ENCODE results near the gene NEK6.

NEK6 gene

GRCh38 chr9:124388275-124389048 is 130.7 kb downstream of the NEK6 start:
- TF ChIP-seq, protein P1, sequence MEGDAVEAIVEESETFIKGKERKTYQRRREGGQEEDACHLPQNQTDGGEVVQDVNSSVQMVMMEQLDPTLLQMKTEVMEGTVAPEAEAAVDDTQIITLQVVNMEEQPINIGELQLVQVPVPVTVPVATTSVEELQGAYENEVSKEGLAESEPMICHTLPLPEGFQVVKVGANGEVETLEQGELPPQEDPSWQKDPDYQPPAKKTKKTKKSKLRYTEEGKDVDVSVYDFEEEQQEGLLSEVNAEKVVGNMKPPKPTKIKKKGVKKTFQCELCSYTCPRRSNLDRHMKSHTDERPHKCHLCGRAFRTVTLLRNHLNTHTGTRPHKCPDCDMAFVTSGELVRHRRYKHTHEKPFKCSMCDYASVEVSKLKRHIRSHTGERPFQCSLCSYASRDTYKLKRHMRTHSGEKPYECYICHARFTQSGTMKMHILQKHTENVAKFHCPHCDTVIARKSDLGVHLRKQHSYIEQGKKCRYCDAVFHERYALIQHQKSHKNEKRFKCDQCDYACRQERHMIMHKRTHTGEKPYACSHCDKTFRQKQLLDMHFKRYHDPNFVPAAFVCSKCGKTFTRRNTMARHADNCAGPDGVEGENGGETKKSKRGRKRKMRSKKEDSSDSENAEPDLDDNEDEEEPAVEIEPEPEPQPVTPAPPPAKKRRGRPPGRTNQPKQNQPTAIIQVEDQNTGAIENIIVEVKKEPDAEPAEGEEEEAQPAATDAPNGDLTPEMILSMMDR (IDR thresholded peaks at IDR 0.05; ENCODE audit: low read length, missing control alignments), result no peak
- no peak overlapping the region for H3K4me3 ChIP-seq (replicated peaks; ENCODE audit: low read depth, low read length)
- no peak for DNase-seq (ENCODE audit: low read depth)

- TF ChIP-seq, protein P1 (IDR thresholded peaks at IDR 0.05; ENCODE audit: low read length, missing control alignments), result no peak
- H3K4me3 ChIP-seq (replicated peaks; ENCODE audit: low read depth, low read length), result no peak overlapping the region
- no peak for DNase-seq (ENCODE audit: low read depth)
These were observed 131.6 kb downstream of the NEK6 start for GRCh38 chr9:124389146-124389939.

DNA sequence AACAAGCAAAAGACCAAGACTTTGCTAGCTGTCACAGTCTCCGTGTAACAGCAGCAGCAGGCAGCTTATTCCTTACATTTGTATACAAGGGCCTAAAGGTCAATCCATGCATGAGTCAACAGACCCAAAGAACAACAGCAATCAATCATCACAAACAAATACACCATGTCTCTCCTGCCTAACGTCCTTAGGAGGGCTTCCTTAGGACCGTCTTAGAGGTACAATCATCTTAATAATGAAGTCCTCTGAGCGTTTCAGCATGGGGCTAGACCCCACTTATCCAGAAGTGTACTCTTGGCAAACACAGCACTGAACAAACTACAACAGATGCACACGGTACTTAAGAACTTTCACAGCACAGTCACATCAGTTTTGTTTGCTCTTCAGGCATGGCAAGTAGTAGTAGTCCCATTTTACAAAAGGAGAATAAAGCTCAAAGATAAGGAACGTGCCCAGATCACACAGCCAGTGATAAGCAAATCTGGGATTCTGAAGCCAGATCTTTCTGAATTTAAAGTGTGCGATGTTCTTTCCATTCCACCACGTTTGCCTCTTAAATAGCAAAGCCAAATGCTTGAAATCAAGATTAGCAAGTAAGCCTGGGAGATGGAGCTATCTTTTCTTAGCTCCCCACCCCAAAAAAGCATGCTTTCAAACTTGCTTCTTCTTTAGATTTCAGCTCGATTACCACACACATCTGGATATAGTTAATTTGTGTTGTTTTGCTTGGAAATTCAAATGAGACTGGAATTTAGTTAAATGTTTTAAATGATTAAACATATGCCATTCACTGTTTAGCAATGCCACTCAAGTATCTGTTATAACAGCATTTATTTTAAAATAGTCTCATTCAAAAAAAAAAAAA is 133.3 kb downstream of the NEK6 start:
- H3K4me3 ChIP-seq (replicated peaks; ENCODE audit: low read depth, low read length), result no peak overlapping the region
- peak; percentile 22 for DNase-seq (ENCODE audit: low read depth)
- TF ChIP-seq, protein P1 (IDR thresholded peaks at IDR 0.05; ENCODE audit: low read length, missing control alignments), result no peak

- no peak overlapping the region for H3K4me3 ChIP-seq (replicated peaks; ENCODE audit: low read depth, low read length)
- peak; percentile 35 for DNase-seq (ENCODE audit: low read depth)
- TF ChIP-seq, protein P1 (IDR thresholded peaks at IDR 0.05; ENCODE audit: low read length, missing control alignments), result no peak
These were observed 134.6 kb downstream of the NEK6 start for GRCh38 chr9:124392254-124392870.

DNA sequence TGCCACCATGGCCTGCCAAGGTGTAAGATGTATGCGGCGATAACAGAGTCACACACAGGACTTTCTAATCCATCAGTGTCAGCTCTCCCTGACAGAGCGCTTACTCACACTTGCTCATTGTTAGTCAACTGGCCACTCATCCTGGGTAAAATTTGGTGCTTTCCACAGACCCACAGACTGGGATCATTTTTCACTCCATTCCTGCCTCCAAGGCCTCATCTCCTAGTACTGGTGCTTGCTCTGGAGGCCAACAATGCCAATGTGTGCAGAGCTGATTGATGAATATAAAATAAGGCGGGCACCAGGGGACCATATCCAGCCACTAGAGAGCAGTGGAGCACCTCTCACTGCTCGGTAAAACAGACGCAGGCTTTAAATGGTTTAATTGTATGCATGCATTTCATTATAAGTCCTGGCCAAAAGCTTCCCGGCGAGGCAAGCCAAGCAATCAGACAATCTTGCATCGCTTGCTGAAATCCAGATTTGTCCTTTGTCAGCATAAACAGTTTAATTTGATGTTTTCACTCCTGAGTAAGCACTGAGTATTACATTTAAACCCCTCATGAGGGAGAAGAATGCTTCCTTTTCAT is 135.2 kb downstream of the NEK6 start:
- no peak overlapping the region for H3K4me3 ChIP-seq (replicated peaks; ENCODE audit: low read depth, low read length)
- TF ChIP-seq, protein P1 (IDR thresholded peaks at IDR 0.05; ENCODE audit: low read length, missing control alignments), result peak; percentile 67
- peak; percentile 69 for DNase-seq (ENCODE audit: low read depth)

GRCh38 chr9:124394167-124394566 is 136.4 kb downstream of the NEK6 start:
- DNase-seq (ENCODE audit: low read depth), result no peak
- TF ChIP-seq, protein P1 (IDR thresholded peaks at IDR 0.05; ENCODE audit: low read length, missing control alignments), result no peak
- H3K4me3 ChIP-seq (replicated peaks; ENCODE audit: low read depth, low read length), result no peak overlapping the region
